NT2/D1 (cell line): ENCODE results near the gene CFHR3.
"Not testable (repeated sequence)": the region's sequence is repeated elsewhere in the genome, so short reads cannot be mapped to it uniquely, and the experiment has no call there.

Experiments used
- DNase-seq: peaks from one replicate; pipeline ENCODE4 v3.0.0-alpha.2; 2011; ENCODE audit warnings: low read depth, low spot score
- H3K27me3 ChIP-seq: 2 replicates; pipeline ENCODE4 v1.6.0; 2011; ENCODE audit warnings: mild to moderate bottlenecking; ENCODE audit not compliant: insufficient read length, insufficient read depth
- H3K36me3 ChIP-seq: 2 replicates; pipeline ENCODE4 v1.6.1; 2011; ENCODE audit warnings: mild to moderate bottlenecking, low read length, mixed read lengths; ENCODE audit not compliant: insufficient read depth, insufficient read length
- H3K4me1 ChIP-seq: 2 replicates; pipeline ENCODE4 v1.5.1; 2011; ENCODE audit not compliant: insufficient read depth, insufficient read length
- H3K4me3 ChIP-seq: 2 replicates; pipeline ENCODE4 v1.5.1; 2011; ENCODE audit warnings: low read depth; ENCODE audit not compliant: insufficient read length
- H3K9ac ChIP-seq: 2 replicates; pipeline ENCODE4 v1.6.0; 2011; ENCODE audit warnings: low read depth; ENCODE audit not compliant: insufficient read length
- H3K9me3 ChIP-seq: 2 replicates; pipeline ENCODE4 v1.5.1; 2011; ENCODE audit warnings: mild to moderate bottlenecking, low read length; ENCODE audit not compliant: insufficient read depth
- SUZ12 ChIP-seq: IDR thresholded peaks from 2 replicates; pipeline ENCODE4 v1.6.1; 2011; ENCODE audit not compliant: insufficient read length, insufficient read depth; ENCODE audit errors: extremely low read depth
- YY1 ChIP-seq: IDR thresholded peaks from 2 replicates; pipeline ENCODE4 v1.6.1; 2011; ENCODE audit not compliant: insufficient read length, insufficient read depth
- ZNF274 ChIP-seq: IDR thresholded peaks from 2 replicates; pipeline ENCODE4 v1.6.1; 2011; ENCODE audit warnings: mild to moderate bottlenecking, low read depth, low read length

The CFHR3 gene

DNA sequence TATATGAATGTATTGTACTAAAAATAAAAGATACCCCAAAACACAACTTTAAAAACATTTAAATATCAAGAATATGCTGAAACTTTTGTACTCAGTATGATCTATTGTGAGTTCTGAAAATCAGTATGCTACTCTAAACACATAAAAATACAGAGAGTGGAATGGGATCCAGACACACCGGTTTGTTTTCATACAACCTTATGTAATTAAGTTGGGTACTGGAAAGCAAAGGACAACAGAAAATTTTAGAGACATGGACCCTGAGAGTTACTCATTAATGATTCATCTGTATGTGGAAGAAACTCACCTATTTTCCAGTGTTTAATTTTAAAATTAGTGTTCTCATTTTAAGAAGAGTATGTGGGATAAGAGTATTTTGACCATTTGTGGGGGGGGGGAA is 927 bp upstream of the CFHR3 start:
- no peak for DNase-seq
- Histone ChIP-seq H3K9ac (no peak overlapping the region), H3K4me3 (no peak overlapping the region), H3K9me3 (no peaks in the 10 kb centered on the region), H3K27me3 (no peaks in the 10 kb centered on the region), H3K36me3 (no peaks in the 10 kb centered on the region), H3K4me1 (no peaks in the 10 kb centered on the region)
- TF ChIP-seq YY1: no peak
- TF ChIP-seq SUZ12: no peak
- no peak for TF ChIP-seq ZNF274

DNA sequence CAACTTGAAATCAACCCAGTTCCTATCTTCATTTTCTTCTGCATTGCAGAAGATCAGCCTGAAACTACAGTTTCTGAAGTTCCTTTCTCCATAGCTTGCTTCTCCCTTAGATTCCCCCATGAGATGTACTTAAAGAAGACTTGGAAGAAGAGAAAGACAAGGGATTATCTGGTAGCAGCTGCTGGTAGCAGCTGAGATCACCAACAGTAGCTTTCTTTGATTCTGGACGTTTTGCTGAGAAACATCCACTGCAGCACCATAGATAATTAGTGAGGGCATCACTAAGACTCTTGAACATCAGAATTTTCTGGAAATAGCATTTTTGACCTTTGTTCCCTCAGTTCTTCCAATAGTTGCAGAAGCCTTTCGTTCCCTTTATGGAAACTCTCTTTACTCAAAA is 465 bp upstream of the CFHR3 start:
- H3K4me3 ChIP-seq: no peak overlapping the region
- no peaks in the 10 kb centered on the region for H3K4me1 ChIP-seq
- no peaks in the 10 kb centered on the region for H3K27me3 ChIP-seq
- no peaks in the 10 kb centered on the region for H3K9me3 ChIP-seq
- TF ChIP-seq ZNF274: no peak
- TF ChIP-seq SUZ12: no peak
- no peak for TF ChIP-seq YY1
- DNase-seq: no peak
- H3K9ac ChIP-seq: no peak overlapping the region
- no peaks in the 10 kb centered on the region for H3K36me3 ChIP-seq

DNA sequence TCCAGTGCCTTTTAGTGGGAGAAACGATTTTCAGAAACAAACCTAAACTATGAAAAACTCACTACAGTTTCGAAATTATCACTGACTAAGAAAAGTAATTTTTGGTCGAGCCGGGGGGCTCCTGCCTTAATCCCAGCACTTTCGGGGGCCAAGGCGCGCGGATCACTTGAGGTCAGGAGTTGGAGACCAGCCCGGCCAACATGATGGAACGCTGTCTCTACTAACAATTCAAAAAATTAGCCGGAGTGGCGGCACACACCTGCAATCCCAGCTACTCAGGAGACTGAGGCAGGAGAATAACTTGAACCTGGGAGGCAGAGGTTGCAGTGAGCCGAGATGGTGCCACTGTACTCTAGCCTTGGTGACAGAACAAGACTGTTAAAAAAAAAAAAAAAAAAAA is 3.0 kb downstream of the CFHR3 start:
- Histone ChIP-seq H3K27me3 (no peaks in the 10 kb centered on the region), H3K4me3 (no peak overlapping the region), H3K4me1 (no peaks in the 10 kb centered on the region), H3K9me3 (no peaks in the 10 kb centered on the region), H3K36me3 (no peaks in the 10 kb centered on the region), H3K9ac (no peak overlapping the region)
- no peak for TF ChIP-seq SUZ12
- no peak for TF ChIP-seq YY1
- TF ChIP-seq ZNF274: no peak
- DNase-seq: no peak

- Histone ChIP-seq H3K9ac (no peak overlapping the region), H3K4me3 (no peak overlapping the region), H3K9me3 (no peaks in the 10 kb centered on the region), H3K4me1 (no peaks in the 10 kb centered on the region), H3K36me3 (no peaks in the 10 kb centered on the region), H3K27me3 (no peaks in the 10 kb centered on the region)
- no peak for TF ChIP-seq ZNF274
- TF ChIP-seq SUZ12: no peak
- no peak for TF ChIP-seq YY1
- no peak for DNase-seq
These were observed 4.5 kb downstream of the CFHR3 start for GRCh38 chr1:196779093-196779492.

DNA sequence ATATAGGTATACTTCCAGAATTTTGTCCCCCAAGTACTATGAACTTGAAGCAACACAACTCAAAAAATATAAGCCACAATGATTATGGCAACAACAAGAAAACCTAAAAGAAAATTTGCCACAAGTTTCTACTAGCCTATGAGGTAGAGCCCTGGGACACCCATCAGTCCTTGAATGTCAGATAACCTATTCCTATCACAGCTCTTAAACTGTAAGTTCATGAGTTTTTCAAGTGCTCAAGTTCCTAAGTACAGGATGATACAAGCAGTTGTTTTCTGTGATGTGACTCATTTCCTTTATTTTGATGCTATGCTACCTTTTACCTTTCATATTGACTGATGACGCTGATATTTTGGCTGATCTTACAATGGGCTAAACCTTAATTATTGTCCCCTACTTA is 16.6 kb downstream of the CFHR3 start:
- H3K4me1 ChIP-seq, H3K36me3 ChIP-seq, H3K9ac ChIP-seq, H3K9me3 ChIP-seq, H3K27me3 ChIP-seq, H3K4me3 ChIP-seq, DNase-seq: not testable (repeated sequence)

GRCh38 chr1:196794103-196794502 is 19.5 kb downstream of the CFHR3 start:
- not testable (repeated sequence) for H3K9me3 ChIP-seq, H3K27me3 ChIP-seq, H3K4me1 ChIP-seq, DNase-seq, H3K36me3 ChIP-seq, H3K4me3 ChIP-seq, H3K9ac ChIP-seq

DNA sequence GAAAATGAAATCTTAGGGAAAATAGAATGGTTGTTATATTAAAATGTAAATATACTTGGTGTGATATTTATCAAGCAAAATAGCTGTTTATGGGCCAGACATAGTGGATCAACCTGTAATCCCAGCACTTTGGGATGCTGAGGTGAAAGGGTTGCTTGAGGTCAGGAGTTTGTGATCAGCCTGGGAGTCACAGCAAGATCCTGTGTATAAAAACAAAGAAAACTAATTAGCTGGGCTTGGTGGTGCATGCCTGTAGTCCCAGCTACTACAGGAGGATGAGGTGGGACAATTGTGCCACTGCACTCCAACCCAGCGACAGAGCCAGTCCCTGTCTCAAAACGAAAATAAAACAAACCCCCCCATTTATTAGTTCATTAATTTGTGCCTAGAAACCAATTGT is 23.3 kb downstream of the CFHR3 start:
- no peaks in the 10 kb centered on the region; the same call in 1 of the 2 replicates for H3K9me3 ChIP-seq

GRCh38 chr1:196801920-196802319 is 27.3 kb downstream of the CFHR3 start:
- not testable (repeated sequence) for H3K4me3 ChIP-seq, H3K9me3 ChIP-seq, H3K36me3 ChIP-seq, H3K9ac ChIP-seq, H3K27me3 ChIP-seq, DNase-seq, H3K4me1 ChIP-seq

More for the DNA sequence above, 23.3 kb downstream of the CFHR3 start:
- Histone ChIP-seq H3K4me3 (no peak overlapping the region), H3K36me3 (no peaks in the 10 kb centered on the region), H3K9ac (no peak overlapping the region), H3K4me1 (peaks cover 2% of the 10 kb centered on the region), H3K27me3 (no peaks in the 10 kb centered on the region)
- TF ChIP-seq SUZ12: no peak
- TF ChIP-seq ZNF274: no peak
- TF ChIP-seq YY1: no peak
- DNase-seq: no peak
